Ramos (cell line): Measurements from ENCODE around the gene SLC25A44.
"Not testable (repeated sequence)": the region's sequence is repeated elsewhere in the genome, so short reads cannot be mapped to it uniquely, and the experiment has no call there.

ENCODE experiments used
- in situ Hi-C: fragments of 300-500 bp; cut with MboI; formaldehyde crosslinking; loops from one replicate; pipeline ENCODE4 v1.14.3; 2022; ENCODE audit warnings: low sequenced_read_pairs; ENCODE audit not compliant: unreplicated experiment

SLC25A44 gene

DNA sequence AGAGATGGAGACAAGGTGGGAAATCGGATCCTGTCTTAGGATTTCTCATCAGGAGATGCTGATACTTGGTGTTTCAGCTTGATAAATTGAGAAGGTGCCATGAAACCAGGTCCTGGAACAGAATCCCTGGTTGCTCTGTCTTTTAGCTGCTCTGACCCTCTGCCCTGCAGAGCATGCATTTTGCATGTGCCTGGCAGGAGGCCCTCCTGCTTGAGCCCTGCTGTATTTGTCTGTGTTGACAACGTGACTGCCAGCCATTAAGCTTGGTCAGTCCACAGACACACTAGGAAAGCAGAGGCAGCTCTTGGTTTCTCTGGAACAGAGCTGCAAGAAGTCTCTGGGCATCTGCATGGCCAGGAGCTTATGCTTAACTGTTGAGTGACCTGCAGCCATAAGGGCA lies 2.5 kb downstream of the SLC25A44 start:
- in situ Hi-C loops, result no loop called here

GRCh38 chr1:156198831-156199349 lies 5.0 kb downstream of the SLC25A44 start:
- in situ Hi-C loops, result no loop called here

DNA sequence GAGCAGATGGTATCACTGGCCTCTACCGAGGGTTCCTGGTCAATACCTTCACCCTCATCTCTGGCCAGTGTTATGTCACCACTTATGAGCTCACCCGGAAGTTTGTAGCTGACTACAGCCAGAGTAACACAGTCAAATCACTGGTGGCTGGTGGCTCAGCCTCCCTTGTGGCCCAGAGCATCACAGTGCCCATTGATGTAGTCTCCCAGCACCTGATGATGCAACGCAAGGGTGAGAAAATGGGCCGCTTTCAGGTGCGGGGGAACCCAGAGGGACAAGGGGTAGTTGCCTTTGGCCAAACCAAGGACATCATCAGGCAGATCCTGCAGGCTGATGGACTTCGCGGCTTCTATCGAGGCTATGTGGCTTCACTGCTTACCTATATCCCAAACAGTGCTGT lies 6.1 kb downstream of the SLC25A44 start:
- in situ Hi-C loops, result no loop called here

- in situ Hi-C loops, result no loop called here
Observed at GRCh38 chr1:156203331-156203730, 9.4 kb downstream of the SLC25A44 start.

GRCh38 chr1:156204686-156205085 lies 10.8 kb downstream of the SLC25A44 start:
- in situ Hi-C loops, result no loop called here

DNA sequence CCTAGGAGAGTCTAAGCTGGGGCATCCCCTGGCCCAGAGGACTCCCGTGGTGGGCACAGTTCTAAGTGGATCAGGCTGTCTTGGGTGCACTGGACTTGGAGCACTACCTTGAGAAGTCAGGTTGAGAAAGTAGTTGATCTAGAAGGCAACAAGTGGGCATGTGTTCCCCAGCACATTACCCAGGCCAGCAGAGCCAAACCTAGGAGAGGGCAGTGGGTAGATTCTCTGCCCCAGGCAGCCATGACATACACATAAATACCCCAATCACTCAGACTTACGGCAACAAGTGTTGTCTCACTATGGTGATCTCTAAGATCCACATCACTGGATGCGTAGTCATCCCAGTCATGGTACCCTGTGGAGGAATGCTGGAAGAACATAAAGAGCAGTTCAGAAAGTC lies 17.3 kb downstream of the SLC25A44 start:
- in situ Hi-C loops, result no loop called here

- in situ Hi-C loops, result no loop called here
Observed at GRCh38 chr1:156212130-156212529, 18.2 kb downstream of the SLC25A44 start.

- in situ Hi-C loops, result no loop called here
Observed at GRCh38 chr1:156212833-156213643, 19.1 kb downstream of the SLC25A44 start, which contains the start of gene PMF1. TSS of gene PMF1 (plus strand) at chr1:156213007. CDS start at chr1:156213016, 9 bp downstream.

DNA sequence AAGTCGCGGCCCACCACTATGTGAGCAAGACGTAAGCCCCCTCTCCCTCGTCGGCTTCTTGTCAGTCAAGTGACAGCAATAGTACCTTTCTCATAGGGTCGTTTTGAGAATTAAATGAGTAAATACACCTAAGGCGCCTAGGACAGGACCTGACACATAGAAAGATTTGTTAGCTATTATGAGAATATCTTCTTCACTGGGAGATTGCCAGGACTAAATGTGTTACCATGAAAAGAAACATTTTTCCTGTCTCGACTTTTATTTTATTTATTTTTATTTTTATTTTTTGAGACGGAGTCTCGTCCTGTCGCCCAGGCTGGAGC lies 19.7 kb downstream of the SLC25A44 start:
- in situ Hi-C loops, result no loop called here

GRCh38 chr1:156214024-156214748 lies 20.3 kb downstream of the SLC25A44 start:
- in situ Hi-C loops, result no loop called here

DNA sequence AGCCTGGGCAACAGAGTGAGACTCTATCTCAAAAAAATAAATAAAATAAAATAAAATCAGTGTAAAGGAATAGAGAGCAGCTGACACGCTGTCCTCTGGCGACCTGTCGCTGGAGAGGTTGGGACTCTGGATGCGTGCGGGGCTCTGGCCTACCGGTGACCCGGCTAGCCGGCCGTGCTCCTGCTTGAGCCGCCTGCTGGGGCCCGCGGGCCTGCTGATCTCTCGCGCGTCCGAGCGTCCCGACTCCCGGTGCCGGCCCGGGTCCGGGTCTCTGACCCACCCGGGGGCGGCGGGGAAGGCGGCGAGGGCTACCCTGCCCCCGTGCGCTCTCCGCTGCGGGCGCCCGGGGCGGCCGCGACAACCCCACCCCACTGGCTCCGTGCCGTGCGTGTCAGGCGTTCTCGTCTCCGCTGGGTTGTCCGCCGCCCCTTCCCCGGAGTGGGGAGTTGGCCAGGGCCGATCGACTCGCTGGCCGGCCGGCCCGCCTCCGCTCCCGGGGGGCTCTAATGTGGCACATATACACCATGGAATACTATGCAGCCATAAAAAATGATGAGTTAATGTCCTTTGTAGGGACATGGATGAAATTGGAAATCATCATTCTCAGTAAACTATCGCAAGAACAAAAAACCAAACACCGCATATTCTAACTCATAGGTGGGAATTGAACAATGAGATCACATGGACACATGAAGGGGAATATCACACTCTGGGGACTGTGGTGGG lies 22.6 kb downstream of the SLC25A44 start:
- in situ Hi-C loops, result not testable (repeated sequence)

DNA sequence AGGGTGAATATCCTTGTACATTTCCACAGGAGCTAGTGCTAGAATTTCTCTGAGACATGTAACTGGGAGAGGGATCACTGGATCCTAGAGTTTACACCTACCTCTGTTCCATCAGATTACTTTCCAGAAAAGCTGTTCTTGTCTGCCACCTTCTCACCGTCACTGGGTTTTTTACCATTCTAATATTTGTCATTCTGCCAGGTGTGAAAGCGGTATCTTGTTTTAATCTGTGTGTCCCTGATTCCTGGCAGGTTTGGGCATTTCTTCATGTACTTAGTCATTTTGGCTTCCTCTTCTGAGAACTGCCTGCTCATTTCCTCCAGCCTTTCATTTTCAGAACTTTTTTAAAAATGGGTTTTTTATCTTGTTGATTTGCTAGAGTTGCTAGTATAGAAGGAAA lies 24.0 kb downstream of the SLC25A44 start:
- in situ Hi-C loops, result no loop called here

DNA sequence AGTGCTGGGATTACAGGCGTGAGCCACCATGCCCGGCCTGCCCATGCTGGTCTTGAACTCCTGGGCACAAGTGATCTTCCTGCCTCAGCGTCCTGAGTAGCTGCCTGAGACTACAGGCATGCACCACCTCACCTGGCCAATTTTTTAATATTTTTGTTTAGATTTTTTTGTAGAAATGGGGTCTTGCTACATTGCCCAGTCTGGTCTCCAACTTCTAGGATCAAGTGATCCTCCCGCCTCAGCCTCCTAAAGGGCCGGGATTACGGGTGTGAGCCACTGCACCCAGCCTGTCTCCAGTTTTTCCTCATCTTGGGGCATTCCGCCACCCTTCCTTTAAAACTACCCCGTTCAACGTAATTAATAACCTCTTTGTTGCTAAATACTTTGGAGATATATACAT lies 26.3 kb downstream of the SLC25A44 start:
- in situ Hi-C loops, result loop anchor here (5.0 kb wide), 1 partner anchor 73 kb away; no protein-coding TSS in a partner anchor

DNA sequence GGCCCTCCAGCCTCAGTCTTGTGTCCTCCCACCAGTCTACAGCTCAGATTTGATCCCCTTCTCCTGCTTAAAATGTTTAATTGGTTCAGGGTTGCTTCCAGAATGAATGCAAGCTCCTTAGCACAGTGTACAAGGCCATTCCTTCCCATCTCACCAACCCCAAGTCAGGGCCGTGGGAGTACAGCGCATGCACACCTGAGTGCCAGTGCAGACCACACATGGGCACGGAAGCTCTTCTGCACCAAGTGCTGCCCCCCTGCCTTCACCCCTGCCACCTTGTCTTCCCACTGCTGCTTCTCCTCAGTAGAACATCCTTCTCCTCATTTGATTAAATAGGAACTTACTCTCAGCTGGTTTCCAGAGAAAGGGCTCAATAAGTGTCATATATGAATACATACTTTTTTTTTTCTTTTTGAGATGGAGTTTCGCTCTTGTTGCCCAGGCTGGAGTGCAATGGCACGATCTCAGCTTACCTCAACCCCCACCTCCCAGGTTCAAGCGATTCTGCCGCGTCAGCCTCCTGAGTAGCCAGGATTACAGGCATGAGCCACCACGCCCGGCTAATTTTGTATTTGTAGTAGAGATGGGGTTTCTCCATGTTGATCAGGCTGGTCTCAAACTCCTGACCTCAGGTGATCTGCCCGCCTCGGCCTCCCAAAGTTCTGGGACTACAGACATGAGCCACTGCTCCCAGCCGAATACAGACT lies 28.2 kb downstream of the SLC25A44 start:
- in situ Hi-C loops, result loop anchor here (5.0 kb wide), 1 partner anchor 75 kb away; no protein-coding TSS in a partner anchor

DNA sequence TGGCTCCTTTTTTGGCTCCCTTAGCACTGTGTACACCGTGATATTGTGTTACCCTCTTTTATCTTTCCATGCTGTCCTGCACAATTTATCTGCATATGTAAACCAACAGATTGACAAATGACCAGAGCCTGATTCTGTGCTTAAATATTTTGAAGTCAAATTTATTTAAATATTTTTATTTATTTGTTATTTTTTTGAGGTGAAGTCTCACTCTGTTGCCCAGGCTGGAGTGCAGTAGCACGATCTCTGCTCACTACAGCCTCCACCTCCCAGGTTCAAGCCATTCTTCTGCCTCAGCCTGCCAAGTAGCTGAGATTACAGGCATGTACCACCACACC lies 31.7 kb downstream of the SLC25A44 start:
- in situ Hi-C loops, result no loop called here

GRCh38 chr1:156226116-156226538 lies 32.2 kb downstream of the SLC25A44 start:
- in situ Hi-C loops, result no loop called here

DNA sequence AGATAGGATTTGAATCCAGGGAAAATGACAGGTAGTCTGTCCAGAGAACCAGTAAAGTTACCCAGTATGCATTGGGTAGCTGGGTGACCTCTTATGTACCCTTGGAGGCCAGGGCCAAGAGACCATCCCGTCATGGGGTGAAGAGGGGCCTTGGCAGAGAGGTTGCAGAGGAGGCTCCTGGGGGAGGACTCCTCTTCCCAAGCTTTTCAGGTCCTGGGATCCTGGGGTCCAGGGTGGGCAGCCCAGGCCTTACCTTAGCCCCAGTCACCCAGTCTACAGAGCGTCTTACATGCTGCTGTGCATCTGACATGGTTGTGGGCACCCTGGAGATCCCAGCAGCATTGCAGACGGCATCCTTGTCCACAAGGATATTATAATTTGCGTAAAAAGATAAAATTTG lies 32.9 kb downstream of the SLC25A44 start:
- in situ Hi-C loops, result no loop called here

GRCh38 chr1:156228501-156228900 lies 34.6 kb downstream of the SLC25A44 start:
- in situ Hi-C loops, result no loop called here

DNA sequence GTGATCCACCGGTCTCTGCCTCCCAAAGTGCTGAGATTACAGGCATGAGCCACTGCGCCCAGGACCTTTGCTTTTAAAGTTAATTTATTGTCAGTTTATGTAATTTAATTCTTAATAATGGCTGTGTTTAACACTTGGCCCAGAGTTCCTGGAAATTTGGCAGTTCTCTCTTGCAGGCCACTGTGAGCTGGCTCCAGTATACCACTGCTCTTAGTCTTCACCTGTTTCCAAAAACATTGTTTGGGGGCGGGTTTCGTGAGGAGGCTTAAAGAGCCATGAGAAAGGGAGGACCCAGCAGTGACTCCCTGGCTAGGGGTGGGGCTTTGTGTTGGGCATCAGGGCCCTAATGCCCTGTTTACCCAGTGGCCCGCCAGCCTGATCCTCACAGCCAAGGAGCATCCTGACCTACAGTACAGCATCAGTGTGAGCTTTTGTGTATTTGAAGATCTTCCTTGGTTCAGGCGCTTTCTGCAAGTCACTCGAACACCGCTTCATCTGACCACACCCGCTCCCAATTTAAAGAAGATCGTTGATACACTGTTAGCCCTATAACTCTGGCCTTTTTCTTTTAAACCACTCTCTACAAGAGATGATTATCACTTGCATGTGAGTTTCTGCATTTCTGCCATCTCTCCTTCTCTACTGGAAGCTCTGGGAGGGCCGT lies 36.0 kb downstream of the SLC25A44 start:
- in situ Hi-C loops, result no loop called here

DNA sequence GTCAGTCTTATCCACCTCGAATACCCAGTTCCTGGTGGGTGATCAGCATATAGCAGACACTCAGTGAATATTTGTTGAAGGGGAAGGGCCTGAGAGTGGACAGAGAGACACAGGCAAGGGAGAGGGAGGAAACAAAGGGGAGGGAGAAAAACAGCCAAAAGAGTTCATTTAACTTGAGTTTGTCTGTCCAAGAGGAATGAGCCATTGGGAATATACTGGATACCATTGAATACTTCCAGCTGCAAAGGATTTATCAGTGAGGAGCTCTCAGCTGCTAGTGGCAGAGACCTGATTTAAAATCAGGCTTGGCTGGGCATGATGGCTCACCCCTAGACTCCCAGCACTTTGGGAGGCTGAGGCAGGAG lies 36.6 kb downstream of the SLC25A44 start:
- in situ Hi-C loops, result no loop called here
